ENCODE results near the gene SPRY1. TPM values are rescaled to one million over a fixed set of nuclear protein-coding genes. Genes with fewer than 3 reads are reported as not detected.
A peak's percentile ranks its signal among the peaks of the same experiment; 100 is the strongest.

SPRY1 gene
- total and polyA plus RNA-seq, 2 of the 8 experiments (the other 6 are each of a cell fraction or from before 2014, with no cell fraction given): 11.7 to 56.2 TPM

DNA sequence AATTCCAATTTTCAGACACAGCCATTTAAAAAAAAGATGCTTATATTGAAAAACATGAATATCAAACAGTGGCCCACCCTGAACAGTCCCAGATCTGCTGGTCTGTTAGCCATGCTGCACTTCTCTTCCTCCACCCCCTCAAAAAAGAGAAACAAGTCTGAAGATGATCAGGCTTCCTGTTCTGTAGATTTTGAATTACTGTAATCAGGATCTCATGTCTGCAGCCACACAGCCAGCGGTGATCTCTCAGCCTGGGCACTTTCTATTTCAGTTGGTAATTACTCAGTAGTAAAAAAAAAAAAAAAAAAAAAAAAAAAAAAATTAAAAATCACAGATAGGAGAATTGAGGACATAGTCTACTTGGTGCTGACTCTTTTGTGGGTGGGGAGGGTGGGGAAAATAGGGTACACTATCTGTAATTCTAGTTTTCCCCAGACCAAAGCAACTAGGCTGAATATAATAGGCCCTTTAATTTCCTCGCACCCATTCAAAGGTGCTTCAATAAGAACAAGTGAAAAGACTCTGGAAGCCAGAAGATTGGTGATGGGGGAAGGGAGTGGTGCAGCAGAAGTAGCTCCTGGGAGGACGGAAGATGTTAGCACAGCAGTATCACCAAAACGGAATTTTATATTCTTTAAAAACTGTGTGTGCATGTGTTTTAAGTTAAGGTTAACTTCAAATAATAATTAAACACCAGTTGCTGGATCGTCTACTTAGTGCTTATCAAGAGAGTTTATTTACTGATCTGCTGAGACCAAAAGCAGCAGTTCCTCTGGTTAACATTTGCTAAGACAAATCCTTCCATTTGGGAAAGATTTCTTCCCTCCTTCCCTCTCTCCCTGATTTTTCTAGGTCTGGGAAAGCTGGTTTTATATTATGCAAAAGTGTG, 47.0 kb downstream of the SPRY1 start:
- peak overlapping the region; percentile 19; the same call in 1 of the 2 replicates for H2BK12ac ChIP-seq (ENCODE audit: low read depth, low read length)
- peak overlapping the region; percentile 62 to 82 for H3K4me2 ChIP-seq (ENCODE audit: insufficient read depth in 1 of 2, low read depth in 2 of 2, low read length in 2 of 2)
- H2BK5ac ChIP-seq (ENCODE audit: low read depth, low read length): peak overlapping the region; percentile 82; the same call in 1 of the 2 replicates
- H3K18ac ChIP-seq (ENCODE audit: extremely low read depth, low read length): peak overlapping the region; percentile 54; the same call in 1 of the 2 replicates
- H4K8ac ChIP-seq (ENCODE audit: extremely low read depth, insufficient read depth, low read length): no peak overlapping the region
- H4K91ac ChIP-seq (replicated peaks; ENCODE audit: insufficient read length, low read length): peak overlapping the region; percentile 93
- H3K4me3 ChIP-seq (ENCODE audit: extremely low read depth in 1 of 4, insufficient read depth in 2 of 4, low read depth in 3 of 4, low read length in 4 of 4): peak overlapping the region; percentile 1 to 52 (median 24); a peak in 6 of 8 replicates
- peak overlapping the region; percentile 89 for H4K5ac ChIP-seq (ENCODE audit: insufficient read length, low read depth, low read length)
- H3K4me1 ChIP-seq (replicated peaks in 1 of 4; ENCODE audit: control insufficient read depth in 3 of 4, insufficient read depth in 4 of 4, low read length in 3 of 4): peaks cover 0 to 4% (median 3%) of the 10 kb centered on the region in 4 experiments; a peak in 3 of 7 replicates
- no peaks in the 10 kb centered on the region for H3K79me2 ChIP-seq (ENCODE audit: control insufficient read depth in 1 of 2, insufficient read depth in 2 of 2, low read length in 2 of 2)
- WGBS, 2 experiments (ENCODE audit: extremely low coverage in 1 of 2, insufficient coverage in 1 of 2, insufficient read length in 1 of 2, insufficient replicate concordance in 2 of 2, low coverage in 1 of 2, low lambda C conversion rate in 2 of 2, missing lambda C conversion rate in 1 of 2): 18% methylated on average over 5 of the region's 5 CpGs; no CpG with 5 or more reads in 1 of the 2 experiments
- H2BK15ac ChIP-seq (ENCODE audit: low read length): no peak overlapping the region
- FAIRE-seq (peak; percentile 13), DNase-seq (ENCODE audit: low read depth in 1 of 2, low spot score in 2 of 2) (no peak)
- peak overlapping the region in 1 of 4 experiments; percentile 7; a peak in 1 of 7 replicates for H3K9ac ChIP-seq (replicated peaks in 1 of 4; ENCODE audit: extremely low read depth in 1 of 4, low read depth in 3 of 4, low read length in 3 of 4)
- no peaks in the 10 kb centered on the region for H4K20me1 ChIP-seq (replicated peaks in 1 of 2; ENCODE audit: control insufficient read depth in 1 of 2, insufficient read depth in 2 of 2, low read length in 2 of 2)
- peak overlapping the region; percentile 83 for H3K4ac ChIP-seq (replicated peaks; ENCODE audit: insufficient read length, low read depth, low read length)
- H2BK20ac ChIP-seq (ENCODE audit: low read length): peak overlapping the region; percentile 82
- ChIA-PET CTCF (ENCODE audit: partially characterized antibody) (interaction anchor here (0.6 to 1.2 kb wide), 2 partner anchors 38 to 313 kb away, joined by 3 read pairs; no protein-coding TSS in a partner anchor), POLR2A (ENCODE audit: partially characterized antibody) (interaction anchor here (1.0 to 1.7 kb wide), 4 partner anchors 25 to 65 kb away, joined by 3 to 7 read pairs (median 5); partner anchors contain the start of gene SPRY1)
- peak overlapping the region; percentile 91 for H2AFZ ChIP-seq (ENCODE audit: low read length)
- H3K14ac ChIP-seq (ENCODE audit: insufficient read length): no peak overlapping the region
- H2AK5ac ChIP-seq (ENCODE audit: low read depth, low read length): no peak overlapping the region
- no peaks in the 10 kb centered on the region for H3K9me3 ChIP-seq (ENCODE audit: insufficient read depth in 2 of 2, low read depth in 1 of 2, low read length in 1 of 2)
- no peaks in the 10 kb centered on the region for H3K36me3 ChIP-seq (ENCODE audit: control insufficient read depth in 2 of 4, insufficient read depth in 4 of 4, low read length in 3 of 4)
- H3K27me3 ChIP-seq (replicated peaks in 1 of 4; ENCODE audit: control insufficient read depth in 3 of 4, extremely low read depth in 1 of 4, insufficient read depth in 3 of 4, low read length in 3 of 4): no peaks in the 10 kb centered on the region
- peak overlapping the region; percentile 92 for H2BK120ac ChIP-seq (replicated peaks; ENCODE audit: low read depth, low read length)
- H3K27ac ChIP-seq (ENCODE audit: low read depth, low read length): peak overlapping the region; percentile 78
- H3K79me1 ChIP-seq (ENCODE audit: low read depth, low read length): no peaks in the 10 kb centered on the region
- H3K23me2 ChIP-seq (ENCODE audit: low read depth, low read length): 0 out of 2 replicates have a peak, but pooled peaks cover 2% of the 10 kb centered on the region
- no peak overlapping the region for H3K56ac ChIP-seq (replicated peaks; ENCODE audit: insufficient read length, low read depth, low read length)
- H3K23ac ChIP-seq (ENCODE audit: insufficient read length): no peak overlapping the region
- TF ChIP-seq SP1 (IDR thresholded peaks at IDR 0.05; ENCODE audit: low read depth, low read length): no peak
- TF ChIP-seq POU5F1 (IDR thresholded peaks at IDR 0.05; ENCODE audit: low read depth, low read length): no peak
- TF ChIP-seq SP4 (IDR thresholded peaks at IDR 0.05; ENCODE audit: low read length): no peak
- no peak for TF ChIP-seq SIX5 (IDR thresholded peaks at IDR 0.05; ENCODE audit: low read depth, low read length)
- no peak for TF ChIP-seq SRF (IDR thresholded peaks at IDR 0.05; ENCODE audit: low read depth, low read length)
- TF ChIP-seq RAD21 (IDR thresholded peaks at IDR 0.05 in 1 of 2, conservative IDR thresholded peaks at IDR 0.05 in 1 of 2; ENCODE audit: low read depth in 2 of 2, low read length in 2 of 2): no peak
- no peak for TF ChIP-seq SIRT6 (IDR thresholded peaks at IDR 0.05; ENCODE audit: low read length)
- TF ChIP-seq PHF8 (conservative IDR thresholded peaks at IDR 0.05; ENCODE audit: low read depth, low read length): no peak
- TF ChIP-seq, protein P1, sequence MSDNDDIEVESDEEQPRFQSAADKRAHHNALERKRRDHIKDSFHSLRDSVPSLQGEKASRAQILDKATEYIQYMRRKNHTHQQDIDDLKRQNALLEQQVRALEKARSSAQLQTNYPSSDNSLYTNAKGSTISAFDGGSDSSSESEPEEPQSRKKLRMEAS (IDR thresholded peaks at IDR 0.05): no peak
- no peak for TF ChIP-seq GABPA (IDR thresholded peaks at IDR 0.05; ENCODE audit: borderline replicate concordance, insufficient read depth, low read length)
- no peak for TF ChIP-seq BCL11A (IDR thresholded peaks at IDR 0.05; ENCODE audit: low read depth in 2 of 2, low read length in 2 of 2)
